Hepatic stellate cell (primary cell): Measurements from ENCODE around the gene CA10.

Source experiments
- DNase-seq: peaks from one replicate; pipeline ENCODE4 v3.0.0; 2011; ENCODE audit warnings: low spot score

CA10 gene

DNA sequence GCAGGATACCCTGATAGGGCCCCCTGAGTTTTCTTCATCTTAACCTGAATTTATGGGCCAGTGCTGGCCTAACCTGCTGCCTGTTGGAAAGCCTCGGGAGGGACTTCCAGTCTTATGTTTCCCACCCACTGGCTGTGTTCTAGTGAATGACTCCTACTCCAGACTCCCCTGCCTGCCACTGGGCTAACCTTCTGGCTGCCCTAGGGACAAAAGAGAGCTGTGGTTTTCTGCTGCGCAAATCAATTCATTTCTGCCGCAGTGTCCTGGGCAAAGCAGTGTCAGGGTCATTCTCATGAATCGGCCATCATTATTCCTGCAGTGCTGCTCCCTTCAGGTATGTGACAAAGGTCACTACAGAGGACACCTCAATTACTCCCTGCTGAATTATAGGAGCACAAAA is 512.0 kb downstream of the CA10 start:
- DNase-seq = no peak

DNA sequence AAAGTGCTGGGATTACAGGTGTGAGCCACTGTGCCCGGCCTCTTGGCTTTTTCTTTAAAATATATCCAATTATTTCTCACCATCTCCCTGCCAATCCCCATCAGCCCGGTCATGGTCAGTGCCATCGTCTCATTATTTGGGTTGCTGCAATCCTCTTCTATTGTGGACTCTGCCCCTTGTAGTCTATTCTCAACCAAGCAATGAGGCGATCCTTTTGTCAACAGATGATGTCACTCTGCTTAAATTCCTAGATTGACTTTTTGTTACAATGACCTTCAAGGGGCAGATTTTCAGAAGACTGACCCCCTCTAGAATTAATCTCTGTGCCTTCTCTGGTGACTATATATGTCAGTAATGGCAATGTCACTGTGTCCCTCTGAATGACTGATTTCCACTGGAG is 513.5 kb downstream of the CA10 start:
- no peak for DNase-seq

DNA sequence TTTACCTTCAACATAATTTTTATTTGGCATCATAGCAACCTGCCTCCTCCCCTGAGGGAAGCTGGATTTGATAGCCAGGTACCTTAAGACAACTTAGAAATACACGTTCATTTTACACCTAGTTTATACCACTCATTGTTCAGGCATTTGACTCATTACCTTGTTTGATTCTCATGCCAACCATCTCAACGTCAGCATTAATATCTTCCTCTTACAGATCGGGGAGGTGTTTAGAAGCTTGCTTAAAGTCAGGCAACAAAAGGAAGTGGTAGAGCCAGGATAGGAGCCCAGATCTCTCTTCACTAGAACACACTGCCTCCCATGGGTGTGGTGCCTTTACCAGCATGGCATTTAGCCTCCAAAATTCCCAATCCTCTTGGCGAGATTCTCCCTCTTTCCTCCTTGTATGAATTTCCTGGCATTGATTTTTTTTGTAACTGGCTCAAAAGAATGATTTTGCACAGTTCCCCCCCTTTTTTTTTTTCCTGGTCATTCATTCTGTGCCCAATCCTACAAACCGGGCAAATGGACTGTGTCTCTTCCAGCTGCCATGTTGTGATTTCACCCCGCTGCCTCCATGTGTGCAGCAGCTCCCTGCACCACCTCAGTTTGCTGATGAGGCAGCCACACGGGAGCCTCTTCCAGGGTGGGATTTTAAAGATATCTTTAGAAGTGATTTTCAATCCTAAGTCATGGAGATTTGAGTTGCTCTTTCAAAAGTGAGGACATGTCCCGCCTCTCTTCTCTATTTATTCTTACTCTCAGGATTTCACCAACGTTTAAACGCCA is 514.6 kb downstream of the CA10 start:
- DNase-seq = no peak

DNA sequence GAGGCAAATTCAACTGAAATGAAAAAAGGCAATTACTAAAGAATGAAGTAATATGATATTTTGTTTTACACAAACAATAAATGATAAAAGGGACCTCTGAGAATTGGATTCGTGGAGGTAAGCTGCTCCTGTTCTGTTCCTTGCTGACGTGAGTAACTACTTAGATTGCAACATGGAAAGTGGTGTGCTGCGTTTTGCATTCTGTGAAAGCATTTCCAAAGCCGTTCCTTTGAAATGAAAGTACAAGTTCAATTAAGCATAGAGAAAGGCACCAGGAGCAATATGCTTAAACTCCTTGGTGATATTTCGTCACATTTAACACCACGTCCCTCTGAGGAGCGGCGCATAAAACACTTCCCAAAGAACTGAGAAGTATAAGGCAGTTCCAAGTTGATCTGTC is 516.5 kb downstream of the CA10 start:
- DNase-seq = no peak

DNA sequence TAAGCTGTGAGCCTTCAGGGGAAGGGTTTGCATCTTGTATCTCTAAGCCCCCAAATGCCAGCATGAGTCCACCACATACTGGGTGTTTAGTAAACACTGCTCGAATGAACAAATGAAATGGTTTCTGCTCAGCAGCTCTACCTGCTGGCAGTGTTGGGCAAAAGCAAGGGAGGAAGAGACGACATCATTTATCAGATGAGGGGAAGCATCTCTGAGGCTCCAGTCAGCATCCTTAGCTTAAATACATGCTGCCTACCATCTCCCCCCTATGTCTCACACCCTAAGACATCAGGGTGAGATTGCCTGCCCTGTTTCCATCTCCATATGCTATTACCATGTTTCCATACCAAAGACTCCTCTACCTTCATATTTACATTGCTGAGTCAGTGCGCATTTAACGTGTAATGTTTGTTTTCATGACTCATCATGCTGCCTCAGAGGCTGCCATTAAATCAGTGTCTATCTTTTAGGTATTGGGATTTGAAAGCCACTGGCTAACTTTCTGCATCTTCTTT is 518.3 kb downstream of the CA10 start:
- DNase-seq = no peak

DNA sequence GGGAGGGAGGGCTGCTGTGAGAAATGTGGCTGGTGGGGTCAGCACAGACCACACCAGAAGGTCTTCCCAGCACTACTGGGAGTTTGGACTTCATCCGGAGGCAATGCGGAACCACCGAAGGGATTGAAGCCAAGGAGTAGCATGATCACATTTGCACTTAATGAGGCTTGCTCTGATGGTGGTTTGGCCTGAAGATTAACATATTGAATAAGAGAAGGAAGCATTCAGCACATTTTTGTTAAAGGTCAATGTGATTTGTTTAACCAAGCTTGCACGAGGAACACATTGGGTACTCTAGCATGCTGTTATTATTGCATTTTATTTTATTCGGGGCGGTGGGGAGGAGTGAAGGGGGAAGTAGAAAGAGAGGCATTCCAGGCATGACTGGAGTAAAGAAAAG is 519.5 kb downstream of the CA10 start:
- no peak for DNase-seq

DNA sequence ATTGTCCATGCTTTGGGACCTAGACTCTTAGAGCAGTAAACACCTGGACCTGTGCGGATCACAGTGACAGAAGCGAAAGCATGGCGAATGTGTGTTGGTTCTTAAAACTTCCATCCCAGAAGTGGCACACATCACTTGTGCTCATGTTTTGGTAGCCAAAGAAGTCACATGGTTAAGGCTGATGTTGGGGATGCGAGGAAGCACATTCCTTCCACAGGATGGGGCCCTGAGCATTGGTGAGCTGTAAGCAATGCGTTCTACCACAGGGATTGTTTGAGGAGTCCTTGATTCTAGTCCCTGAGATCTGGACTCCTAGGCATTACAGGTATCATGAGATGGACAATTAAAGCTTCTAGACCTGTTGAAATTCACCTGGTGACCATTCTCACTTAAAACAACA is 522.2 kb downstream of the CA10 start:
- no peak for DNase-seq

DNA sequence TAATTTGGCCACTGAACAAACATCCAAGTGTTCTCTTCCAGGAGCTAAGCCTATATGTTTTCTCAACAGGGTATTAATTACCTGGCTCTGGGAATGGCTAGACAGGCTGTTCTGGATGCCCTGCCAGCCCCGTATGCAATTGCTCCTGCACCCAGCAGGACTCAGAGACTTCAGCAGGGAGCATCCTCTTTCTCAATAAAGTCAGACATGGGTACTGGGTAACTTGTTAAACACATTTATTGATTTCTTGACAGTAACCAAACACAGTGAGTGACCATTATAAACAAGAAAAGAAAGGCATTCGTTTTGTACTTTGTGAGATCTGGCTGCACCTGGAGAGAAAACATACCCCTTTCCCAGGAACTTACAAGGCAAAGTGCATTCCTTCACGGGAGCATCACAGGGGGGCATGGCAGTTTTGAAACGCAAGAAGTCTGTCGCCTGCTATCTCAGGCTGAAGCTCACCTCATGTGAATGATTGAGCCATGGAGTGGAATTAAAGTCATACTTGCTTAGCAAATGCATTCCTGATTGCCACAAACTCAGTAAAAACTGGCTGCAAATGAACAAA is 528.3 kb downstream of the CA10 start:
- DNase-seq = no peak

DNA sequence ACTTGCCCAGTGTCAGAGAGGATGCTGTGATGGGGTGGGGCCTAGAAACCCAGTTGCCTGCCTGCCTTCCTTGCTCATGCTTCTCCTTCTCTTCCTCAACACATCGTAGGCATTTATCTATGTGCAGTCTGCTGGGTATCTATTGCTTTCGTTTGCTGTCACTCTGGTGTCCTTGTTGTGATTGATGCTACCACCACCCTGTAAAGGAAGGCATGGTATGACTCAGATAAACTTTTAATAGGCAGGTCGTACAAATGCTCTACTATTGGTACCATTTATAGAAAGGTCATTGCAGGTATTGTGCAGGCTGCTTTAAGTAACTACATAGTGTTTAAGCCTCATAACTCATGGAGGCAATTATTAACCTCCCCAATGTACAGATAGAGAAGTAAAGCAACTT is 529.3 kb downstream of the CA10 start:
- DNase-seq = no peak

DNA sequence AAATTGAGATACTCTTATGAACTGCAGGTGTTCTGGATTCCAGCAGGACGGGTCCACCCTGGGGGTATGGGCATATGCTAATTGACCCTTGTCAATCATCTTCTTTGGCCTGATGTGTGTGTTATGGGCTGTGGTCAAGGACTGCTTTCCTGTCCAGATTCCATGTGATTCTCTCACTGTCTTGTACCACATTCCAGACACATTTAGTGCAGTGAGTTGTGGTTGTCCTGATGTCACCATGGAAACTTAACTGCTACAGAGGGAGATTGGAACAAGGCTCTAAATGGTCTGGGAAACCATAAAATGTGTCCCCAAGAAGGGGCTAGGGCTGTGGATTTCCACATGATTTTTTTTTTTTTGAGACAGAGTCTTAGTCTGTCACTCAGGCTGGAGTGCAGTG is 530.7 kb downstream of the CA10 start:
- no peak for DNase-seq

DNA sequence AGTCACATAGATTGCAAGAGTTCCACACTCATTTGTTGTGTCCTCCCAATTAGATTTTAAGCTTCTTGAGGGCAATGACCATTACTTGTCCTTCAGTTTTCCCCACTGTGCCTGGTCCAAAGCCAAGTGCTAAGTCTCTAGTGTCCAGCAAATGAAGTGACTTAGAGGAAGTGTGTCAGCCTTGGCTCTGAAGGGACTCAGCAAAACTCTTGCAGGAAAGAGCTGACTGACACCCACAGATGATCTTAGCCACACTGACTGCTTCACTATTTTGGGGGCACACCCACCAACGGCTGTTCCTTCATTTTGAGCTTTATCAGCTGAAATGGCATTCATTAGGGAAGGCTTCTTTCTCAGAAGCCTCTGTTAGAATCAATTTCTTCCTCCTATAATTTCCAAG is 540.0 kb downstream of the CA10 start:
- no peak for DNase-seq

DNA sequence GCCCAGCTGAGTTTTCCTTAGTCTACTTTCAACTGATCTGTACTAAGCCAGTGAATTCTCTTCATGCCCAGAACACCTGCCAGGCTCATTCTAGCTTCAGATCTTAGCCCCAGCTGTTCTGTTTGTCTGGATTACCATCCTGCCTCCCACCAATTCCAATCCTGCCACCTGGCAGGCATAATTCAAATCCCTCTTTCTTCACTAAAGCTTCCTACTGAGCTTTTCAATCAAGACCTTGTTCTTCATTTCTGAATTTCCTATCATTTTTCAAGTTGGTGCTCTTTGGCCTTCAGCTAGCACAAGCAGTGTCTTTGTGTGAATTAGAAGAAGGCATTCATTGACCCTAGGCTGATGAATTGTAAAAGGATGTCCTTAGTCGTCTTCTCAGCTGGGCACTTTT is 540.5 kb downstream of the CA10 start:
- DNase-seq = no peak

DNA sequence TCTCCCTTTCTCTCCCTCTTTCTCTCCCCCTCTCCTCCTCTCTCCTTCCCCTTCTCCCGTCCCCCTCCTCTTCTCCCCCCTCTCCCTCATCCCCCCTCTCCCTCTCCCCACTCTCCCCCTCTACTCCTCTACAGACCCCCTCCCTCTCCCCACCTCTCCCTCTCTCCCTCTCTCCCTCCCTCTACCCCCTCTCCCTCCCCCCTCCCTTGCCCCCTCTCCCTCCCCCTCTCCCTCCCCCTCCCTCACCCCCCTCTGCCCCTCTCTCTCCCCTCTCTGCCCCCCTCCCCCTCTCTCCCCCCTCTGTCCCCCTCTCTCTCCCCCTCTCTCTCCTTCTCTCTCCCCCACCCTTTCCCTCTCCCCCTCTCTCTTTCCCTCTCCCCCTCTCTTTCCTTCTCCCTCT is 545.3 kb downstream of the CA10 start:
- DNase-seq = no peak

DNA sequence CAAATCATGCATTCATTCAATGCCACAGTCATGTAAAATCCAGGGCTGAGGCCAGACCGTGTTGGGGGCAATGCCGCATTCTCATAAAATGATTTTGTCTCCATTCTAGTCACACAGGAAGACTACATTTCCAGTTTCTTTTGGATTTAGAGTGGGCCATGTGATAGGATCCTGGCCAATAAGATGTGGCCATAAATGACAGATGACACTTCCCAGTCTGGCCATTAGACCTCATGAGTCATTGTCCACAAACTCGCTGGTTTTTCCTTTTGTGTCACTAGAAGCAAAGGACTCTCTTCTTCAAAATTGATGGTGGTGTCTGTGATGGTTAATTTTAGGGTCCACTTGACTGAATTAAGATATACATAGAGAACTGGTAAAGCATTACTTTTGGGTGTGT is 545.8 kb downstream of the CA10 start:
- DNase-seq = no peak

DNA sequence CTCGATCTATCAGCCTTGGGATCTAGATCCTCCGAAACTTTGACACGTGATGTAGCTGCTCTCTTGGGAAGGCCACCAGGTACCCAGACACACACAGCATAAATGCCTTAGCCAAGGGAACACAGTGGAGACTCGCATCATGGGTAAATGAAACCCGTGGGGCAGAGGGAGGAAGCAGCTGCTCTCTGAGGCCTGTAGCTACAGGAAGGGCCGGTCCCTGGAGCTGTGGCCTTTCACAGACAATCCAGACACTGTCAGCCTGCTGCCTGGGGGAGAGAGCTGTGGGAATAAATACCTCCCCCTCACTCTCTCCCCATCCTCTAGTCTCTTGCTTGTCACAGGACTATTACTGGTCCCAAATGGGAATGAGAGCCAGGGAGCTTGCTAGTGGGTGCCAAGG is 546.9 kb downstream of the CA10 start:
- no peak for DNase-seq

DNA sequence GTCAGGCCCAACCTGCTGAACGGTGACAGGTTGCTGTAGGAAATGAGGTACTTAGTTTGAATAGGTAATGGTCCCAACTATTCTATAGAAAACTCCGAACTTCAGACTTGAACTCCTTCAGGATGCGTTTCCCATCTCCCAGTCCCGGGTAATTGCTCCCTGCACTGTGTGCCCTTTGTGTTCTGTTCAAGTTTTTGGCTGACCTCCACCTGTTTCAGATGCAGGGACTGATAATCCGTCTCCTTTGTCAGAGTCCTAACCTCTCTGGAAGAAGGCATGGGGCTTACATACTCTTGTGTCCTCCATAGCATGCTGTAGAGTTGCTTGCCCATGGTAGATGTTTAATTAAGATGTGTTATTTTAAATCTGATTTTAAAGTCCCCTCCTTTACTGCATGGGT is 547.7 kb downstream of the CA10 start:
- no peak for DNase-seq

DNA sequence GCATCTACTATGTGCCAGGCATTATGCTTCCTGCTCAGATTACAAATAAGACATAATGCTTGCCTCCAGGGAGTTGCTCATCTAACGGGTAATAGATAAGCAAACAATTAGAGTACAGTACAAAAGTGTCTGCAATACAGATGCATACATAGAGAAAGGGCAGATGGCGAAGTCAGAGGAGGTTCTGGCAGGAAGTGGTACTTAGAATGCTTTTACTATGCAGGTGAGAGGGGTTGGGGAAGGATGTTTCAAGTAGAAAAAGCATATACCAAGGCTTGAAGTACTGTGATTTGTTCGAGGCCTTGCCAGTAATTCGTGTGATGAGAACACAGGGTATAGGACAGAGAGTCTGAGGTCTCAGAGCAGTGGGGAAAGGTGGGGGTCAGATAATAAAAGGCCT is 548.4 kb downstream of the CA10 start:
- DNase-seq = no peak

DNA sequence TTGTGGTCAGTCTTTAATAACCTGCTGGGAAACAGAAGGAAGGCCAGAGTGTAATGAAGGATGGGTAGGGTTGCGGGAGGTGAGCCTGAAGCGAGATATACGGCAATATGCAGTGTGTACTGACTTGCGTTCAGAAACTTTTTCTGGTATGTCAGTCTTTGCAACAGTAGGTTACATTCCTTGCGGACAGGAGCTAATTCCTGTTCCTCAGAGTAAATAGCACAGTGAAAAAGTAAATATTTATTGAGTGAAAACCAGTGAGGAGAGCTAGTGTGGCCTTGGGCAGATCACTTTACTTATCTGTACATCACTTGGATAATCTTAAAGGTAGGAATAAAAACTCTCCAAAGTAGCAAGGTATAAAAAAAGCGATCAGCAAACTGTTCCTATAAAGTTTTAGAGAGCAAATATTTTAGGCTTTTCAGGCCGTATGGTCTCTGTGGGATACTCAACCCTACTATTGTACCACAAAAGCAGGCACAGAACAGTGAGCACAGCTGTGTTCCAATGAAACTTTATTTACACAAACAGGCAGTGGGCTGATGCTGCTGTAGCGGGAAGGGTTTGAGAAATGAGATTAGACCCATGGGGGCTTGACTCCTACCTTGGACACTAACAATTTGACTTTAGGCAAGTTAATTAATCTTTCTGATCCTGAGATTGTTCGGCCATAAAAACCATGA is 550.1 kb downstream of the CA10 start:
- DNase-seq = no peak

DNA sequence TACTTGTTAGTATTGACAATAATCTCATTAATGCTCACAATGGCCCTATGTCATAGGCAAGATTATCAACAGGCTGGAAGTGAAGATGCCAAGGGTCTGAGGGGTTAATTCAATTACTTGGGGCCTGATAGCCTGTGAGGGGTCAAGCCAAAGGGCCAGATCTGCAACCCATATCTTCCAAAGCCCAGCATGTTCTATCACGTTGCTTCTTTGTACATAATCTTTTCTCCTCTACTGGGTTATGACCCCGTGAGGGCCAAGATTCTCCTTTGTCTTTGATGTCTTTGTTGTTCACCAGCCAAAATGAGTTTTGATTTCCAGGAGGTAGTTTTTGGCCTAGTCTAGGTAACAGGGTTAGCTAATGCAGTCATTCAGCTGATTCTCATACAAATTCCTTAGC is 551.0 kb downstream of the CA10 start:
- no peak for DNase-seq

DNA sequence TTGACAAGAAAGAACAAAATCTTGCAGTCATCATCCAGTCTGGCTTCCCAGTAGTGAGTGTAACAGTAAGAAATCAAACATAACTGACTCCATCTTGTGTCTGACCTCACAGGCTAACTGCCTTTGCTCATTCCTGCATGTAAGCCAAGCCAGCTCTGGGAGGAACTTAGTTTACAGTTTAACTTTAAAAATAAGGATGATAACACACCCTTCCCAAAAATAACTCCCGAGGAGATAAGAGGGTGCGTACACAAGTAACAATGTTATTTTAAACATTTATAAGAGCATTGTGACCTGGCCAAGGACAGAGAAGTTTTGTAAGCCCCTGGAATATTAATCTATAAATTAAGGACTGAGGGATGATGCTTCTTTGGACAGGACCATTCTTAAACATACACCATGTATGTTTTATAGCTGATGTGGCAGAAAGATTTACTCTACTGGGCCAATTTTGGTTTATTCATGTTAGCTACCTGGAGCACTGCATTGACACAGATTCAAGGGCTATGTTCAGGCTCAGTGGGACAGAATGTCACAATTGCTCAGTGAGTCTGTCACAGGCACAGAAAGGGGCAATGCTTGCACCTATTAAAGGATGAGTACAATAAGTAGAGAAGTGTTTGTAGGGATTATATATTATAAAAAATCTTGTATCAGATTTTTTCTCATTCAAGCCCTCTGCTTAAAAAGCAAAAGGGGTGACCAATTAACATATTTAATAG is 554.1 kb downstream of the CA10 start:
- no peak for DNase-seq

DNA sequence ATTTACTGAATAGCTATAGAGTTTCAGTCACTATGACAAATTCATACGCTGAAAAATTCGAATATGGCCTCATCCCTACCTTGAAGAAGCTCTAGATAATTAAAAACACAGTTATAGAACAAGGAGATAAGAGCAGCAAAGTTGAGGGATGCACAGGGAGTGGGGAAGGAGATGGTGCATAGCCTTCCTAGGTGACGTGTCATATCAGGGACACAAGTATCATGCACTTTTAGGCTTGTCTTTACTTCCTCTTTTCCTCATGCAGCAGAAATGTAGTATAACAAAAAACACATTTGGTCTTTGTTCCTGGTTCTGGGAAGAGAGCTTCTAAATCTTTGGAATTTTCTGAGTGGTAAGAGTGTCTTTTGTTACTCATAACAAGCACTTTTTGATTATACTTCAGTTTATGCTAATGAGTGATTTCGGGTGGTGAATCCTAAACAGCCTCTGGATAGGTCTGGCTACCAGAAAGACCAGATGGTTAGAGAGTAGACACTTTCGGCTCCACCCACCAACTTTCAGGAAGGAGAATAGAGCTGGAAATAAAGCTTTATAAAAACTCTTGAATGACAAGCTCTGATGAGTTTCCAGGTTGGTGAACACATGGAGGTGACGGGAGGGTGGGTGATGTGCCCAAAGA is 556.8 kb downstream of the CA10 start:
- no peak for DNase-seq

DNA sequence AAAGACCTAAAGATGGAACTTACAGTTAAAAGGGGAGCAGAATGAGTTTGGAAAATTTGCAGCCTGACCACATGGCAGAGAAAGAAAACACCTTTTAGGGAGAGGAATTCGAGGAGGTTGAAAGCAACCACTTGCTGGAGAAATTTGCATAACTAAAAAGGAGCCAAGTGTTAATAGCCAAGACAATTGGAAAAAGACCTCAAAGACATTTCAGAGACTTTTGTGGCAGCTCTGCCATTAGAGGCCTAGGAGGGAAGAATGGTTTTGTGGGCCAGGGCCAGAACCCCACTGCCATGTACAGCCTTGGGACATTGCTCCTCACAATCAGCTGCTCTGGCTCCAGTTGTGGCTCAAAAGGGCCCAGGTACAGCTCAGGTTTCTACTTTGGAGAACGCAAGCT is 559.7 kb downstream of the CA10 start:
- DNase-seq = no peak
